Muscle of leg (tissue), 11 donors: Measurements from ENCODE around the gene CCSER1. TPM values are rescaled to one million over a fixed set of nuclear protein-coding genes. Genes with fewer than 3 reads are reported as not detected.
"Not testable (repeated sequence)": the region's sequence is repeated elsewhere in the genome, so short reads cannot be mapped to it uniquely, and the experiment has no call there.

Experiments used
- DNase-seq: peaks from one replicate; pipeline ENCODE4 v3.0.0; 2013
- H3K27ac ChIP-seq: one replicate; pipeline ENCODE4 v1.5.1; 2013; ENCODE audit warnings: mild to moderate bottlenecking, low read length, control low read depth
- H3K27me3 ChIP-seq: one replicate; pipeline ENCODE4 v1.6.1; 2013; ENCODE audit warnings: low read length; ENCODE audit not compliant: control insufficient read depth, insufficient read depth
- H3K36me3 ChIP-seq: one replicate; pipeline ENCODE4 v1.6.1; 2013; ENCODE audit warnings: low read length; ENCODE audit not compliant: control insufficient read depth, insufficient read depth
- H3K4me1 ChIP-seq: one replicate; pipeline ENCODE4 v1.6.1; 2013; ENCODE audit warnings: low read length; ENCODE audit not compliant: control insufficient read depth, insufficient read depth
- H3K4me3 ChIP-seq: one replicate; pipeline ENCODE4 v1.5.1; 2013; ENCODE audit warnings: low read length, control low read depth
- H3K9me3 ChIP-seq: replicated peaks from 2 replicates; pipeline ENCODE4 v1.6.1; 2013; ENCODE audit warnings: low read depth, low read length; ENCODE audit not compliant: control insufficient read depth
- WGBS: methylation state at CpG from one replicate; pipeline ENCODE4 v1.1.5; 2013; ENCODE audit warnings: missing lambda C conversion rate; ENCODE audit not compliant: insufficient coverage; 5-methylcytosine and 5-hydroxymethylcytosine counted together
- polyA plus RNA-seq, 8 donors: library from polyadenylated mRNA; unstranded; fragments of 120-200 nt; gene quantifications; one replicate each; pipeline versions ENCODE4 v1.2.1 to v1.2.3, GENCODE V29; 2013; ENCODE audit warnings: inconsistent platforms in 1 of 8, low replicate concordance in 1 of 8; ENCODE audit not compliant: insufficient read length in 8 of 8, insufficient read depth in 1 of 8
- total RNA-seq: library from RNA; stranded (reverse); fragments of 120-200 nt; gene quantifications from one replicate; pipeline ENCODE4 v1.2.4, GENCODE V29; 2013

The CCSER1 gene
- total and polyA plus RNA-seq, 9 donors: 0.26 to 1.2 (median 0.41) TPM

GRCh38 chr4:91114386-91114785 is 987.2 kb downstream of the CCSER1 start:
- H3K9me3 ChIP-seq: no peaks in the 10 kb centered on the region
- no peaks in the 10 kb centered on the region for H3K27me3 ChIP-seq
- H3K36me3 ChIP-seq: no peaks in the 10 kb centered on the region
- no peak overlapping the region for H3K4me3 ChIP-seq
- no peak overlapping the region for H3K27ac ChIP-seq
- no peak for DNase-seq
- no peaks in the 10 kb centered on the region for H3K4me1 ChIP-seq
- no CpG with 5 or more reads among the region's 4 CpGs for WGBS

GRCh38 chr4:91116861-91117260 is 989.7 kb downstream of the CCSER1 start:
- H3K4me3 ChIP-seq: no peak overlapping the region
- no peaks in the 10 kb centered on the region for H3K9me3 ChIP-seq
- H3K36me3 ChIP-seq: no peaks in the 10 kb centered on the region
- no peak overlapping the region for H3K27ac ChIP-seq
- no peaks in the 10 kb centered on the region for H3K27me3 ChIP-seq
- DNase-seq: no peak
- H3K4me1 ChIP-seq: no peaks in the 10 kb centered on the region

GRCh38 chr4:91118597-91118996 is 991.4 kb downstream of the CCSER1 start:
- no peak for DNase-seq
- H3K36me3 ChIP-seq: no peaks in the 10 kb centered on the region
- no peak overlapping the region for H3K27ac ChIP-seq
- H3K4me3 ChIP-seq: no peak overlapping the region
- no peaks in the 10 kb centered on the region for H3K27me3 ChIP-seq
- no peaks in the 10 kb centered on the region for H3K9me3 ChIP-seq
- H3K4me1 ChIP-seq: no peaks in the 10 kb centered on the region

- Histone ChIP-seq H3K9me3 (no peaks in the 10 kb centered on the region), H3K4me1 (no peaks in the 10 kb centered on the region), H3K27me3 (no peaks in the 10 kb centered on the region), H3K36me3 (no peaks in the 10 kb centered on the region), H3K4me3 (no peak overlapping the region), H3K27ac (no peak overlapping the region)
- DNase-seq: no peak
Observed at GRCh38 chr4:91123742-91124141, 996.5 kb downstream of the CCSER1 start.

- H3K27ac ChIP-seq: no peak overlapping the region
- H3K9me3 ChIP-seq: no peaks in the 10 kb centered on the region
- H3K36me3 ChIP-seq: no peaks in the 10 kb centered on the region
- no peak for DNase-seq
- H3K4me1 ChIP-seq: no peaks in the 10 kb centered on the region
- no CpG with 5 or more reads among the region's 2 CpGs for WGBS
- no peaks in the 10 kb centered on the region for H3K27me3 ChIP-seq
- H3K4me3 ChIP-seq: no peak overlapping the region
Observed at GRCh38 chr4:91127192-91127591, 1000.0 kb downstream of the CCSER1 start.

GRCh38 chr4:91127831-91128230 is 1000.6 kb downstream of the CCSER1 start:
- Histone ChIP-seq H3K27me3 (no peaks in the 10 kb centered on the region), H3K4me1 (no peaks in the 10 kb centered on the region), H3K4me3 (no peak overlapping the region), H3K36me3 (no peaks in the 10 kb centered on the region), H3K27ac (no peak overlapping the region), H3K9me3 (no peaks in the 10 kb centered on the region)
- WGBS: 10% methylated on average over 1 of the region's 1 CpG
- DNase-seq: no peak

GRCh38 chr4:91128519-91128918 is 1001.3 kb downstream of the CCSER1 start:
- Histone ChIP-seq H3K9me3 (no peaks in the 10 kb centered on the region), H3K27me3 (no peaks in the 10 kb centered on the region), H3K4me3 (no peak overlapping the region), H3K36me3 (no peaks in the 10 kb centered on the region), H3K4me1 (no peaks in the 10 kb centered on the region), H3K27ac (no peak overlapping the region)
- DNase-seq: no peak
- WGBS: 80% methylated on average over 2 of the region's 4 CpGs

- no peaks in the 10 kb centered on the region for H3K4me1 ChIP-seq
- H3K4me3 ChIP-seq: no peak overlapping the region
- no peak overlapping the region for H3K27ac ChIP-seq
- no peaks in the 10 kb centered on the region for H3K27me3 ChIP-seq
- WGBS: 71% methylated on average over 5 of the region's 6 CpGs
- DNase-seq: no peak
- H3K9me3 ChIP-seq: no peaks in the 10 kb centered on the region
- no peaks in the 10 kb centered on the region for H3K36me3 ChIP-seq
Observed at GRCh38 chr4:91147067-91147466, 1019.9 kb downstream of the CCSER1 start.

GRCh38 chr4:91154041-91154440 is 1026.8 kb downstream of the CCSER1 start:
- H3K4me3 ChIP-seq, H3K27ac ChIP-seq, H3K4me1 ChIP-seq, H3K9me3 ChIP-seq, H3K27me3 ChIP-seq, DNase-seq, H3K36me3 ChIP-seq: not testable (repeated sequence)
- whole genome bisulfite sequencing: 88% methylated on average over 4 of the region's 4 CpGs

GRCh38 chr4:91167864-91168653 is 1040.9 kb downstream of the CCSER1 start:
- H3K4me1 ChIP-seq, H3K36me3 ChIP-seq, H3K9me3 ChIP-seq, H3K27ac ChIP-seq, DNase-seq, H3K27me3 ChIP-seq, H3K4me3 ChIP-seq: not testable (repeated sequence)
- WGBS: 88% methylated on average over 29 of the region's 42 CpGs

- Histone ChIP-seq H3K27ac (no peak overlapping the region), H3K4me3 (no peak overlapping the region), H3K4me1 (no peaks in the 10 kb centered on the region), H3K27me3 (no peaks in the 10 kb centered on the region), H3K36me3 (no peaks in the 10 kb centered on the region), H3K9me3 (peaks cover 5% of the 10 kb centered on the region)
- DNase-seq: no peak
Observed at GRCh38 chr4:91170768-91171167, 1043.6 kb downstream of the CCSER1 start.
